Stimulated activated CD8-positive, alpha-beta memory T cell treated with anti-CD3 and anti-CD28 coated beads, Interleukin-4, amount 100 ng/mL, for 4 hours (primary cell): ENCODE data around the gene PDE5A.
"Not testable (repeated sequence)": the region's sequence is repeated elsewhere in the genome, so short reads cannot be mapped to it uniquely, and the experiment has no call there.

Experiments
- DNase-seq, 2 donors: peaks; one replicate each; pipeline ENCODE4 v3.0.0-alpha.2; 2020; ENCODE audit warnings: low read depth in 2 of 2, low spot score in 1 of 2

PDE5A gene

GRCh38 chr4:119628281-119629141 is at the start of gene PDE5A:
TSS of gene PDE5A (minus strand) at chr4:119628804. CDS start at chr4:119628671, 133 bp downstream.
- peak in 1 of 2 donors; percentile 53 for DNase-seq

- no peak for DNase-seq
These were observed 47.5 kb upstream of the PDE5A start for GRCh38 chr4:119676101-119676500.

GRCh38 chr4:119675391-119675790 is 46.8 kb upstream of the PDE5A start:
- DNase-seq, result no peak

GRCh38 chr4:119672938-119673337 is 44.3 kb upstream of the PDE5A start:
- no peak for DNase-seq

- DNase-seq, result no peak
These were observed 43.5 kb upstream of the PDE5A start for GRCh38 chr4:119672086-119672485.

GRCh38 chr4:119671205-119671604 is 42.6 kb upstream of the PDE5A start:
- DNase-seq, result no peak

- no peak for DNase-seq
These were observed 39.2 kb upstream of the PDE5A start for GRCh38 chr4:119667802-119668201.

- DNase-seq, result no peak
These were observed 38.1 kb upstream of the PDE5A start for GRCh38 chr4:119666653-119667091.

GRCh38 chr4:119665752-119666151 is 37.1 kb upstream of the PDE5A start:
- no peak for DNase-seq

- DNase-seq, result no peak
These were observed 35.7 kb upstream of the PDE5A start for GRCh38 chr4:119664168-119664907.

GRCh38 chr4:119663160-119663788 is 34.7 kb upstream of the PDE5A start:
- no peak for DNase-seq

- DNase-seq, result not testable (repeated sequence)
These were observed 34.0 kb upstream of the PDE5A start for GRCh38 chr4:119662612-119663011.

- no peak for DNase-seq
These were observed 32.6 kb upstream of the PDE5A start for GRCh38 chr4:119661231-119661630.

GRCh38 chr4:119659576-119659975 is 31.0 kb upstream of the PDE5A start:
- no peak for DNase-seq

- DNase-seq, result no peak
These were observed 28.6 kb upstream of the PDE5A start for GRCh38 chr4:119657111-119657611.

GRCh38 chr4:119656342-119656741 is 27.7 kb upstream of the PDE5A start:
- DNase-seq, result no peak

- DNase-seq, result no peak
These were observed 26.7 kb upstream of the PDE5A start for GRCh38 chr4:119655111-119655837.

GRCh38 chr4:119653990-119654389 is 25.4 kb upstream of the PDE5A start:
- DNase-seq, result no peak

GRCh38 chr4:119652998-119653397 is 24.4 kb upstream of the PDE5A start:
- no peak for DNase-seq

- no peak for DNase-seq
These were observed 19.8 kb upstream of the PDE5A start for GRCh38 chr4:119648398-119648797.

GRCh38 chr4:119647558-119647957 is 19.0 kb upstream of the PDE5A start:
- no peak for DNase-seq
